Measurements from ENCODE around the gene ARVCF.

ARVCF gene

GRCh38 chr22:19984201-19984753 lies 32.3 kb downstream of the ARVCF start:
- DNase-seq, result no peak

- no peak for DNase-seq
Observed at GRCh38 chr22:19983741-19984140, 32.9 kb downstream of the ARVCF start.

GRCh38 chr22:19982991-19983578 lies 33.5 kb downstream of the ARVCF start:
- no peak for DNase-seq

- no peak for DNase-seq
Observed at GRCh38 chr22:19981961-19982920, 34.4 kb downstream of the ARVCF start.

GRCh38 chr22:19981171-19981960 lies 35.3 kb downstream of the ARVCF start:
- no peak for DNase-seq

GRCh38 chr22:19980766-19981165 lies 35.9 kb downstream of the ARVCF start:
- no peak for DNase-seq

GRCh38 chr22:19979712-19980493 lies 36.7 kb downstream of the ARVCF start:
- DNase-seq, result no peak

GRCh38 chr22:19978748-19979147 lies 37.9 kb downstream of the ARVCF start:
- no peak for DNase-seq

GRCh38 chr22:19977296-19978243 lies 39.1 kb downstream of the ARVCF start:
- DNase-seq, result no peak

GRCh38 chr22:19976671-19977070 lies 40.0 kb downstream of the ARVCF start:
- no peak for DNase-seq

- DNase-seq, result no peak
Observed at GRCh38 chr22:19975707-19976035, 41.0 kb downstream of the ARVCF start.

- no peak for DNase-seq
Observed at GRCh38 chr22:19974935-19975706, 41.5 kb downstream of the ARVCF start.

- DNase-seq, result peak; percentile 35
Observed at GRCh38 chr22:19974268-19974861, 42.3 kb downstream of the ARVCF start.

- DNase-seq, result no peak
Observed at GRCh38 chr22:19973551-19974267, 42.9 kb downstream of the ARVCF start.

GRCh38 chr22:19972652-19973550 lies 43.7 kb downstream of the ARVCF start:
- no peak for DNase-seq

GRCh38 chr22:19972251-19972650 lies 44.4 kb downstream of the ARVCF start:
- DNase-seq, result no peak

- no peak for DNase-seq
Observed at GRCh38 chr22:19971276-19972124, 45.1 kb downstream of the ARVCF start.
